PC-3 (cell line): Measurements from ENCODE around the gene CDSN.

Experiments used
- CTCF ChIP-seq: fragments of 300-600 bp; sonication (generic); conservative IDR thresholded peaks from 2 replicates; pipeline ENCODE4 v1.5.1; 2017; ENCODE audit warnings: antibody characterized with exemption, low read depth, mild to moderate bottlenecking, low read length
- EZH2 ChIP-seq: fragments of 300-600 bp; sonication (generic); IDR thresholded peaks from one replicate; pipeline ENCODE4 v1.6.1; 2017; ENCODE audit warnings: antibody characterized with exemption, mild to moderate bottlenecking, low read length; ENCODE audit not compliant: unreplicated experiment
- EZH2phosphoT487 ChIP-seq: fragments of 300-600 bp; sonication (generic); IDR thresholded peaks from 2 replicates; pipeline ENCODE4 v1.6.1; 2018; ENCODE audit warnings: mild to moderate bottlenecking, antibody characterized with exemption, low read length, borderline replicate concordance

DNA sequence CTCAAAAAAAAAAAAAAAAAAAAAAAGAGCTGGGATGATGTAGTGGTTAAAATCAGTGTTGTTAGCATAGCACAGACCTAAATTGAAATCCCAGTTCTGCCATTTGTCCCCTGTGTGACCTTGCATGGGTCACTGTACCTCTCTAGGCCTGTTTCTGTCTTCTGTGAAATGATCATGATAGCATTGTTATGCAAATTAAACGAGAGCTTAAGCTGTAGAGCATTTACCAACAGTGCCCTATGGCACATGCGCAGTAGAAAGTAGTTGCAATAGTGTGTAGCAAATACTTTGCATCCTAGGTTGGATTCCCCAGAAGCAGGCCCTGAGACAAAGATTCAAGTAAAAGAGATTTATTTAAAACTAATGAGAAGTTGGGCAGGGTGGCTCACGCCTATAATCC, 11.3 kb upstream of the CDSN start:
- no peak for TF ChIP-seq CTCF
- no peak for TF ChIP-seq EZH2
- TF ChIP-seq EZH2phosphoT487 = no peak
